Spleen (tissue), 11 donors: ENCODE data around the gene XYLT1. TPM values are rescaled to one million over a fixed set of nuclear protein-coding genes. Genes with fewer than 3 reads are reported as not detected.
"Not testable (repeated sequence)": the region's sequence is repeated elsewhere in the genome, so short reads cannot be mapped to it uniquely, and the experiment has no call there.

Experiments
- DNase-seq: peaks from one replicate; pipeline ENCODE4 v3.0.0-alpha.2; 2020
- H3K27ac ChIP-seq, 8 donors: fragments of 200-600 bp; sonication (generic) in 7 of 8; 1 replicate in 4 of 8; 2 replicates in 4 of 8; pipeline versions ENCODE4 v1.5.0 to v1.8.0; 2016 to 2021; ENCODE audit warnings: inconsistent platforms in 4 of 8, mild to moderate bottlenecking in 4 of 8, moderate library complexity in 1 of 8
- H3K27me3 ChIP-seq, 7 donors: fragments of 200-600 bp; sonication (generic) in 6 of 7; replicated peaks in 1 of 7; 1 replicate in 4 of 7; 2 replicates in 3 of 7; pipeline versions ENCODE4 v1.5.0 to v1.8.0; 2016 to 2021; ENCODE audit warnings: inconsistent platforms in 3 of 7, mild to moderate bottlenecking in 1 of 7
- H3K36me3 ChIP-seq, 6 donors: fragments of 200-600 bp; sonication (generic) in 5 of 6; 1 replicate in 4 of 6; 2 replicates in 2 of 6; pipeline versions ENCODE4 v1.5.0 to v1.8.0; 2016 to 2021; ENCODE audit warnings: inconsistent platforms in 2 of 6
- H3K4me1 ChIP-seq, 6 donors: fragments of 200-600 bp; sonication (generic) in 5 of 6; 1 replicate in 3 of 6; 2 replicates in 3 of 6; pipeline versions ENCODE4 v1.5.0 to v1.8.0; 2016 to 2021; ENCODE audit warnings: inconsistent platforms in 3 of 6
- H3K4me3 ChIP-seq, 8 donors: fragments of 200-600 bp; sonication (generic) in 7 of 8; 1 replicate in 4 of 8; 2 replicates in 4 of 8; pipeline versions ENCODE4 v1.5.0 to v1.8.0; 2016 to 2021; ENCODE audit warnings: inconsistent platforms in 4 of 8, mild to moderate bottlenecking in 4 of 8, moderate library complexity in 2 of 8
- H3K9me3 ChIP-seq, 8 donors: fragments of 200-600 bp; sonication (generic) in 7 of 8; 1 replicate in 4 of 8; 2 replicates in 4 of 8; pipeline versions ENCODE4 v1.5.0 to v1.8.0; 2016 to 2021; ENCODE audit warnings: inconsistent platforms in 4 of 8
- CTCF ChIP-seq, 11 experiments: fragments of 200-600 bp in 7 of 11; fragments of 450-650 bp in 4 of 11; sonication (generic) in 4 of 11; IDR thresholded peaks in 8 of 11; conservative IDR thresholded peaks in 3 of 11; 1 replicate in 7 of 11; 2 replicates in 4 of 11; pipeline versions ENCODE4 v1.4.0 to v1.8.0; 2016 to 2021; ENCODE audit warnings: antibody characterized with exemption in 11 of 11, inconsistent platforms in 4 of 11, mild to moderate bottlenecking in 1 of 11
- POLR2A ChIP-seq, 3 donors: fragments of 450-650 bp; IDR thresholded peaks; one replicate each; pipeline ENCODE4 v1.5.1; 2017; ENCODE audit warnings: antibody characterized with exemption in 3 of 3, mild to moderate bottlenecking in 1 of 3
- POLR2AphosphoS5 ChIP-seq, 3 donors: sonication (generic); formaldehyde crosslinking; IDR thresholded peaks; one replicate each; pipeline ENCODE4 v1.5.1; 2017; ENCODE audit warnings: antibody characterized with exemption in 3 of 3
- WGBS, 5 donors: extraction: QIAGEN DNeasy Blood & Tissue Kit in 3 of 5; methylation state at CpG; one replicate each; pipeline versions ENCODE4 v1.1.5 to v1.1.7; 2013 to 2018; 5-methylcytosine and 5-hydroxymethylcytosine counted together
- intact Hi-C: fragments of 100-400 bp; cut with DNase I; formaldehyde crosslinking; loops from one replicate; pipeline ENCODE4 v1.15.0; 2023; ENCODE audit warnings: low total_unique reads
- polyA plus RNA-seq, 3 donors: library from polyadenylated mRNA; stranded (reverse); fragments of 200-250 nt; gene quantifications; one replicate each; pipeline ENCODE4 v1.2.1, GENCODE V29; 2013
- total RNA-seq, 7 donors: library from RNA; depleted of rRNA in 3 of 7; stranded (reverse); fragments of >200 nt in 3 of 7; fragmentation: NEBNext Ultra II Directional in 4 of 7; extraction: Animal tissue kit (Norgen Biotek cat#: 25700) in 4 of 7; gene quantifications; one replicate each; pipeline versions ENCODE4 v1.1.0 to v1.2.1, GENCODE V29; 2016 to 2021
- donor health status: healthy with polysubstance abuse.
- donor health status: DM: no; HTN: no; CAD: no; lungs with moderate emphysema.
- donor health status: DM: no; HTN: no; CAD: no.
- donor health status: Bipolar disorder and iron deficiency.
- donor health status: healthy.
- donor health status: DM: no; HTN: no; CAD: no.
- donor health status: DM: yes; HTN: yes; CAD: no.

Gene XYLT1
- total and polyA plus RNA-seq, 10 donors = 2.1 to 40.7 (median 23.5) TPM

- 91 to 97% (median 91%) methylated on average over 3 of the region's 3 CpGs for WGBS, 5 donors
- Histone ChIP-seq H3K27ac (no peak overlapping the region), H3K27me3 (no peaks in the 10 kb centered on the region), H3K4me3 (no peak overlapping the region), H3K4me1 (no peaks in the 10 kb centered on the region), H3K36me3 (no peaks in the 10 kb centered on the region), H3K9me3 (peaks cover 0 to 15% (median 6%) of the 10 kb centered on the region in 8 donors)
- DNase-seq = no peak
- TF ChIP-seq CTCF (IDR thresholded peaks at IDR 0.05 in 8 of 11, conservative IDR thresholded peaks at IDR 0.05 in 3 of 11) = no peak
- TF ChIP-seq POLR2AphosphoS5 (IDR thresholded peaks at IDR 0.05) = no peak
- TF ChIP-seq POLR2A (IDR thresholded peaks at IDR 0.05) = no peak
- intact Hi-C loops = no loop called here
Observed at GRCh38 chr16:17510567-17510966, 39.8 kb upstream of the XYLT1 start.

GRCh38 chr16:17509194-17509593, 38.4 kb upstream of the XYLT1 start:
- Histone ChIP-seq H3K36me3 (no peaks in the 10 kb centered on the region), H3K27me3 (no peaks in the 10 kb centered on the region), H3K4me1 (no peaks in the 10 kb centered on the region), H3K9me3 (peaks cover 0 to 15% (median 6%) of the 10 kb centered on the region in 8 donors), H3K27ac (no peak overlapping the region), H3K4me3 (no peak overlapping the region)
- TF ChIP-seq CTCF (IDR thresholded peaks at IDR 0.05 in 8 of 11, conservative IDR thresholded peaks at IDR 0.05 in 3 of 11) (no peak), POLR2A (IDR thresholded peaks at IDR 0.05) (no peak), POLR2AphosphoS5 (IDR thresholded peaks at IDR 0.05) (no peak)
- intact Hi-C loops = no loop called here
- 70 to 96% (median 90%) methylated on average over 3 of the region's 3 CpGs for WGBS, 5 donors
- no peak for DNase-seq

DNA sequence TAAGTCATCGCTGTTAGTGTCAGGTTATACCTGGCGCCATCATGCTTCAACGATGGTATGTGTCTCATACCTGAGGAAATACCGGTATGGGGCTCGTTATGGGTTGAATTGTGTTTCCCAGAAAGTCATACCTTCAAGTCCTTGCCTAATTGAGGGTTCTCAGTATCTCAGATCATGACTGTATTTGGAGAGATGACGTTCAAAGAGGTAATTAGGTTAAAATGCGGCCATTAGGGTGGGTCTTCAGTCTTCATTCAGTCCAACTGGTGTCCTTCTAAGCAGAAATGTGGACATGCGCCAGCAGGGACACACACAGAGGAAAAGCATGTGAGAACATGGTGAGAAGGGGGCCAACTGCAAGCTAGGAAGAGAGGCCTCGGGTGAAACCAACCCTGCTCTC, 37.5 kb upstream of the XYLT1 start:
- no peak for DNase-seq
- H3K27ac ChIP-seq = no peak overlapping the region
- TF ChIP-seq CTCF (IDR thresholded peaks at IDR 0.05 in 8 of 11, conservative IDR thresholded peaks at IDR 0.05 in 3 of 11) = no peak
- TF ChIP-seq POLR2A (IDR thresholded peaks at IDR 0.05) = no peak
- TF ChIP-seq POLR2AphosphoS5 (IDR thresholded peaks at IDR 0.05) = no peak
- H3K4me1 ChIP-seq = no peaks in the 10 kb centered on the region
- intact Hi-C loops = no loop called here
- H3K4me3 ChIP-seq = no peak overlapping the region
- H3K36me3 ChIP-seq = no peaks in the 10 kb centered on the region
- no peaks in the 10 kb centered on the region for H3K27me3 ChIP-seq
- WGBS, 5 donors = 89 to 93% (median 90%) methylated on average over 9 of the region's 9 CpGs
- peaks cover 0 to 15% (median 6%) of the 10 kb centered on the region in 8 donors for H3K9me3 ChIP-seq

DNA sequence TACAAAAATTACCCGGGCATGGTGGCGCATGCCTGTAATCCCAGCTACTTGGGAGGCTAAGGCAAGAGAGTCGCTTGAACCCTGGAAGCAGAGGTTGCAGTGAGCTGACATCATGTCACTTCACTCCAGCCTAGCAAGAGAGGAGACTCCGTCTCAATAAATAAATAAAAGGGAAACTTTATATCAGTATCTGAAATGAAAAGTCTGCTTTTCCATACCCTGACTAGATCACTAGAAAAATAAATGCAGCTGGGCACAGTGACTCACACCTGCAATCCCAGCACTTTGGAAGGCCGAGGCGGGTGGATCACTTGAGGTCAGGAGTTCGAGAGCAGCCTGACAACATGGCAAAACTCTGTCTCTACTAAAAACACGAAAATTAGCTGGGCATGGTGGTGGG, 36.8 kb upstream of the XYLT1 start:
- peaks cover 0 to 15% (median 6%) of the 10 kb centered on the region in 8 donors for H3K9me3 ChIP-seq
- H3K27me3 ChIP-seq, intact Hi-C loops, H3K4me1 ChIP-seq, H3K27ac ChIP-seq, H3K36me3 ChIP-seq, H3K4me3 ChIP-seq, DNase-seq: not testable (repeated sequence)
- 76 to 85% (median 80%) methylated on average over 8 of the region's 8 CpGs for WGBS, 5 donors

- H3K27me3 ChIP-seq, H3K36me3 ChIP-seq, DNase-seq, H3K27ac ChIP-seq, H3K4me1 ChIP-seq, intact Hi-C loops, H3K4me3 ChIP-seq: not testable (repeated sequence)
- 76 to 97% (median 93%) methylated on average over 5 to 24 of the region's 26 CpGs; no CpG with 5 or more reads in 1 of the 5 donors for WGBS, 5 donors
- peaks cover 0 to 15% (median 6%) of the 10 kb centered on the region in 8 donors for H3K9me3 ChIP-seq
Observed at GRCh38 chr16:17505828-17506227, 35.1 kb upstream of the XYLT1 start.
